HEK293 (cell line): ENCODE data around the gene AMZ2.

Source experiments
- BCL11A ChIP-seq: fragments of 450-650 bp; formaldehyde crosslinking; IDR thresholded peaks from 2 replicates; pipeline ENCODE4 v1.5.1; 2016; ENCODE audit warnings: low read depth, missing biosample characterization, missing genetic modification characterization
- HOXA7 ChIP-seq: sonication (generic); formaldehyde crosslinking; IDR thresholded peaks from 2 replicates; pipeline ENCODE4 v1.8.1; 2022; ENCODE audit warnings: missing genetic modification reagents, borderline replicate concordance
- KLF9 ChIP-seq: fragments of 450-650 bp; formaldehyde crosslinking; IDR thresholded peaks from 2 replicates; pipeline ENCODE4 v1.5.1; 2016; ENCODE audit warnings: missing biosample characterization, missing genetic modification characterization, low read depth
- OVOL3 ChIP-seq: fragments of 450-650 bp; formaldehyde crosslinking; IDR thresholded peaks from 2 replicates; pipeline ENCODE4 v1.5.1; 2016; ENCODE audit warnings: missing biosample characterization, missing genetic modification characterization
- SCRT2 ChIP-seq: fragments of 450-650 bp; formaldehyde crosslinking; IDR thresholded peaks from 2 replicates; pipeline ENCODE4 v1.5.1; 2016; ENCODE audit warnings: missing biosample characterization, missing genetic modification characterization
- ZBTB21 ChIP-seq: fragments of 450-650 bp; formaldehyde crosslinking; IDR thresholded peaks from 2 replicates; pipeline ENCODE4 v1.5.1; 2017; ENCODE audit warnings: missing biosample characterization, missing genetic modification characterization
- ZFP69B ChIP-seq: fragments of 450-650 bp; formaldehyde crosslinking; IDR thresholded peaks from 2 replicates; pipeline ENCODE4 v1.5.1; 2016; ENCODE audit warnings: missing biosample characterization, missing genetic modification characterization
- ZNF133 ChIP-seq: fragments of 450-650 bp; formaldehyde crosslinking; IDR thresholded peaks from 2 replicates; pipeline ENCODE4 v1.5.1; 2016; ENCODE audit warnings: missing biosample characterization, missing genetic modification characterization
- ZNF214 ChIP-seq: fragments of 450-650 bp; formaldehyde crosslinking; IDR thresholded peaks from 2 replicates; pipeline ENCODE4 v1.5.1; 2017; ENCODE audit warnings: missing biosample characterization, mild to moderate bottlenecking, missing genetic modification characterization, borderline replicate concordance
- ZNF221 ChIP-seq: fragments of 450-650 bp; formaldehyde crosslinking; IDR thresholded peaks from 2 replicates; pipeline ENCODE4 v1.5.1; 2017; ENCODE audit warnings: missing biosample characterization, missing genetic modification characterization, borderline replicate concordance
- ZNF239 ChIP-seq: fragments of 450-650 bp; formaldehyde crosslinking; IDR thresholded peaks from 2 replicates; pipeline ENCODE4 v1.5.1; 2016; ENCODE audit warnings: missing biosample characterization, missing genetic modification characterization
- ZNF274 ChIP-seq, 2 experiments: fragments of 200-500 bp in 1 of 2; fragments of 450-650 bp in 1 of 2; sonication (Bioruptor generic) in 1 of 2; formaldehyde crosslinking in 1 of 2; IDR thresholded peaks; 2 replicates each; pipeline versions ENCODE4 v1.5.1 to v1.6.1; 2014 to 2016; ENCODE audit warnings: borderline replicate concordance in 1 of 2, inconsistent platforms in 1 of 2, low read length in 1 of 2, missing biosample characterization in 1 of 2, missing genetic modification characterization in 1 of 2
- ZNF302 ChIP-seq: fragments of 450-650 bp; formaldehyde crosslinking; IDR thresholded peaks from 2 replicates; pipeline ENCODE4 v1.5.1; 2016; ENCODE audit warnings: missing biosample characterization, missing genetic modification characterization, low read depth
- ZNF426 ChIP-seq: fragments of 450-650 bp; formaldehyde crosslinking; IDR thresholded peaks from 2 replicates; pipeline ENCODE4 v1.5.1; 2017; ENCODE audit warnings: missing biosample characterization, missing genetic modification characterization, mild to moderate bottlenecking, inconsistent platforms, moderate library complexity
- ZNF433 ChIP-seq: fragments of 450-650 bp; formaldehyde crosslinking; IDR thresholded peaks from 2 replicates; pipeline ENCODE4 v1.5.1; 2016; ENCODE audit warnings: missing biosample characterization, missing genetic modification characterization, low read depth
- ZNF521 ChIP-seq: fragments of 450-650 bp; formaldehyde crosslinking; IDR thresholded peaks from 2 replicates; pipeline ENCODE4 v1.5.1; 2017; ENCODE audit warnings: missing biosample characterization, mild to moderate bottlenecking, missing genetic modification characterization
- ZNF600 ChIP-seq: fragments of 450-650 bp; formaldehyde crosslinking; IDR thresholded peaks from 2 replicates; pipeline ENCODE4 v1.5.1; 2016; ENCODE audit warnings: missing biosample characterization, missing genetic modification characterization
- ZNF654 ChIP-seq: fragments of 450-650 bp; formaldehyde crosslinking; IDR thresholded peaks from 2 replicates; pipeline ENCODE4 v1.5.1; 2016; ENCODE audit warnings: low read depth, missing biosample characterization, missing genetic modification characterization
- ZNF677 ChIP-seq: fragments of 450-650 bp; IDR thresholded peaks from 2 replicates; pipeline ENCODE4 v1.5.0; 2018; ENCODE audit warnings: missing biosample characterization, mild to moderate bottlenecking, missing genetic modification characterization, moderate library complexity
- TF ChIP-seq, protein P1 (sequence below): fragments of 450-650 bp; formaldehyde crosslinking; IDR thresholded peaks from 2 replicates; pipeline ENCODE4 v1.5.1; 2016; ENCODE audit warnings: missing biosample characterization, missing genetic modification characterization
- TF ChIP-seq, protein P2 (sequence below): fragments of 450-650 bp; formaldehyde crosslinking; IDR thresholded peaks from 2 replicates; pipeline ENCODE4 v1.5.1; 2017; ENCODE audit warnings: missing biosample characterization, missing genetic modification characterization
- TF ChIP-seq, protein P3 (sequence below): fragments of 450-650 bp; formaldehyde crosslinking; IDR thresholded peaks from 2 replicates; pipeline ENCODE4 v1.5.1; 2016; ENCODE audit warnings: missing biosample characterization, missing genetic modification characterization
- TF ChIP-seq, protein P4 (sequence below): fragments of 450-650 bp; formaldehyde crosslinking; IDR thresholded peaks from 2 replicates; pipeline ENCODE4 v1.5.1; 2016; ENCODE audit warnings: missing biosample characterization, missing genetic modification characterization
- TF ChIP-seq, protein P5 (sequence below): fragments of 450-650 bp; formaldehyde crosslinking; IDR thresholded peaks from 2 replicates; pipeline ENCODE4 v1.5.1; 2016; ENCODE audit warnings: missing biosample characterization, missing genetic modification characterization

Gene AMZ2

DNA sequence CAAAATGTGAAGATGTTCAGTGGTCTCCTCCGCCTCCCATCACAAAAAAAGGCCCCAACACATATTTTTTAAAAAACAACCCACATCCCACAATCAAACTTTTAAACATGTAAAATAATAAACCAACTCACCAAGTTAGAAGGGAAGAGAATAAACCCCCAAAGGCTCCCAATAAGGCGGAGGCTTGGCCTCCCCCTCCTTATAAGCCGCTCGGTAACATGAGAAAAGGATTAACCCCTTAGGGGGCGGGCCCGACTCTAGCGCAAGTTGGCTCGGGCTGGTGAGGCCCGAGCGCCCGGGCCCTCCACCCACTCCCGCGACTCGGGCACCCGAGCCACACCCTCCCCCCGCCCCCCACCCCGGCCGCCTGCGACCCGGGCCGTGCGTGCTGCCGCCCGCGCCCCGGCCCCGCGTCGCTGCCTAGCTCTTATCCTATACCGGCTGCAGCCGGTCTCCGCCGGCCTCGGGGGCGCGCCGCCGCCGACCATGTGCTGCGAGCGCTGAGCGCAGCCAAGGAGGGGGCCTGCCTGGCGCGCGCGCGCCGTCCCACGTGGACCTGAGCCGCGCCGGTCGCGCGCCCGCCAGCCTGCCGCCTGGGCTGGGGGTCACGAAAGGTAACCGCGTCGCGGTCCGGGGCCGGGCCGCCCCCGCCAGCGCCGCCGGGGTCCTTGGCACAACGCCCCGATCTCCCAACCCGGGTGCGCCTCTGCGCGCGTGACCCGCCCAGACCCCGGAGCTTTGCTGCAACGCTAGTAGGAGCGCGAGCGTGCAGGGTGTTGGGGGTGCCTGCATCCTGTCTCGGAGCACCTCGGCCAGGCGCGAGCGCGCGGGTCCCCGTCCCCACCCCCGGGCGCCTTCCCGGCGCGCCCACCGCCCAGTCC is 43.4 kb downstream of the AMZ2 start, which contains the start of the genes ARSG and SLC16A6 (continued):
- TF ChIP-seq ZNF239 (tag by site-specific recombination) (peak; percentile 96), BCL11A (no peak), ZNF302 (tag by site-specific recombination) (no peak), ZNF426 (tag by site-specific recombination) (no peak), SCRT2 (tag by site-specific recombination) (no peak), ZNF274 (IDR thresholded peaks at IDR 0.05; ENCODE audit: low read length) (no peak), ZNF274 (tag by site-specific recombination; IDR thresholded peaks at IDR 0.05; ENCODE audit: borderline replicate concordance) (no peak), OVOL3 (no peak), ZNF600 (tag by site-specific recombination) (no peak; the same call in 1 of the 2 replicates), ZNF521 (tag by site-specific recombination) (no peak), ZNF433 (tag by site-specific recombination) (no peak), ZFP69B (tag by site-specific recombination) (no peak), KLF9 (tag by site-specific recombination) (peak; percentile 53; the same call in 1 of the 2 replicates), ZNF677 (tag by site-specific recombination) (no peak), ZNF133 (no peak), ZNF214 (tag by site-specific recombination) (no peak), ZNF221 (tag by site-specific recombination) (no peak), ZNF654 (no peak), ZBTB21 (tag by site-specific recombination) (peak; percentile 33; the same call in 1 of the 2 replicates), HOXA7 (CRISPR knock-in tag) (no peak)
- TF ChIP-seq, protein P1, sequence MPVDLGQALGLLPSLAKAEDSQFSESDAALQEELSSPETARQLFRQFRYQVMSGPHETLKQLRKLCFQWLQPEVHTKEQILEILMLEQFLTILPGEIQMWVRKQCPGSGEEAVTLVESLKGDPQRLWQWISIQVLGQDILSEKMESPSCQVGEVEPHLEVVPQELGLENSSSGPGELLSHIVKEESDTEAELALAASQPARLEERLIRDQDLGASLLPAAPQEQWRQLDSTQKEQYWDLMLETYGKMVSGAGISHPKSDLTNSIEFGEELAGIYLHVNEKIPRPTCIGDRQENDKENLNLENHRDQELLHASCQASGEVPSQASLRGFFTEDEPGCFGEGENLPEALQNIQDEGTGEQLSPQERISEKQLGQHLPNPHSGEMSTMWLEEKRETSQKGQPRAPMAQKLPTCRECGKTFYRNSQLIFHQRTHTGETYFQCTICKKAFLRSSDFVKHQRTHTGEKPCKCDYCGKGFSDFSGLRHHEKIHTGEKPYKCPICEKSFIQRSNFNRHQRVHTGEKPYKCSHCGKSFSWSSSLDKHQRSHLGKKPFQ (tag by site-specific recombination), result no peak
- TF ChIP-seq, protein P2, sequence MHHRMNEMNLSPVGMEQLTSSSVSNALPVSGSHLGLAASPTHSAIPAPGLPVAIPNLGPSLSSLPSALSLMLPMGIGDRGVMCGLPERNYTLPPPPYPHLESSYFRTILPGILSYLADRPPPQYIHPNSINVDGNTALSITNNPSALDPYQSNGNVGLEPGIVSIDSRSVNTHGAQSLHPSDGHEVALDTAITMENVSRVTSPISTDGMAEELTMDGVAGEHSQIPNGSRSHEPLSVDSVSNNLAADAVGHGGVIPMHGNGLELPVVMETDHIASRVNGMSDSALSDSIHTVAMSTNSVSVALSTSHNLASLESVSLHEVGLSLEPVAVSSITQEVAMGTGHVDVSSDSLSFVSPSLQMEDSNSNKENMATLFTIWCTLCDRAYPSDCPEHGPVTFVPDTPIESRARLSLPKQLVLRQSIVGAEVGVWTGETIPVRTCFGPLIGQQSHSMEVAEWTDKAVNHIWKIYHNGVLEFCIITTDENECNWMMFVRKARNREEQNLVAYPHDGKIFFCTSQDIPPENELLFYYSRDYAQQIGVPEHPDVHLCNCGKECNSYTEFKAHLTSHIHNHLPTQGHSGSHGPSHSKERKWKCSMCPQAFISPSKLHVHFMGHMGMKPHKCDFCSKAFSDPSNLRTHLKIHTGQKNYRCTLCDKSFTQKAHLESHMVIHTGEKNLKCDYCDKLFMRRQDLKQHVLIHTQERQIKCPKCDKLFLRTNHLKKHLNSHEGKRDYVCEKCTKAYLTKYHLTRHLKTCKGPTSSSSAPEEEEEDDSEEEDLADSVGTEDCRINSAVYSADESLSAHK (tag by site-specific recombination), result no peak
- TF ChIP-seq, protein P3, sequence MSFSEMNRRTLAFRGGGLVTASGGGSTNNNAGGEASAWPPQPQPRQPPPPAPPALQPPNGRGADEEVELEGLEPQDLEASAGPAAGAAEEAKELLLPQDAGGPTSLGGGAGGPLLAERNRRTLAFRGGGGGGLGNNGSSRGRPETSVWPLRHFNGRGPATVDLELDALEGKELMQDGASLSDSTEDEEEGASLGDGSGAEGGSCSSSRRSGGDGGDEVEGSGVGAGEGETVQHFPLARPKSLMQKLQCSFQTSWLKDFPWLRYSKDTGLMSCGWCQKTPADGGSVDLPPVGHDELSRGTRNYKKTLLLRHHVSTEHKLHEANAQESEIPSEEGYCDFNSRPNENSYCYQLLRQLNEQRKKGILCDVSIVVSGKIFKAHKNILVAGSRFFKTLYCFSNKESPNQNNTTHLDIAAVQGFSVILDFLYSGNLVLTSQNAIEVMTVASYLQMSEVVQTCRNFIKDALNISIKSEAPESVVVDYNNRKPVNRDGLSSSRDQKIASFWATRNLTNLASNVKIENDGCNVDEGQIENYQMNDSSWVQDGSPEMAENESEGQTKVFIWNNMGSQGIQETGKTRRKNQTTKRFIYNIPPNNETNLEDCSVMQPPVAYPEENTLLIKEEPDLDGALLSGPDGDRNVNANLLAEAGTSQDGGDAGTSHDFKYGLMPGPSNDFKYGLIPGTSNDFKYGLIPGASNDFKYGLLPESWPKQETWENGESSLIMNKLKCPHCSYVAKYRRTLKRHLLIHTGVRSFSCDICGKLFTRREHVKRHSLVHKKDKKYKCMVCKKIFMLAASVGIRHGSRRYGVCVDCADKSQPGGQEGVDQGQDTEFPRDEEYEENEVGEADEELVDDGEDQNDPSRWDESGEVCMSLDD, result no peak
- TF ChIP-seq, protein P4, sequence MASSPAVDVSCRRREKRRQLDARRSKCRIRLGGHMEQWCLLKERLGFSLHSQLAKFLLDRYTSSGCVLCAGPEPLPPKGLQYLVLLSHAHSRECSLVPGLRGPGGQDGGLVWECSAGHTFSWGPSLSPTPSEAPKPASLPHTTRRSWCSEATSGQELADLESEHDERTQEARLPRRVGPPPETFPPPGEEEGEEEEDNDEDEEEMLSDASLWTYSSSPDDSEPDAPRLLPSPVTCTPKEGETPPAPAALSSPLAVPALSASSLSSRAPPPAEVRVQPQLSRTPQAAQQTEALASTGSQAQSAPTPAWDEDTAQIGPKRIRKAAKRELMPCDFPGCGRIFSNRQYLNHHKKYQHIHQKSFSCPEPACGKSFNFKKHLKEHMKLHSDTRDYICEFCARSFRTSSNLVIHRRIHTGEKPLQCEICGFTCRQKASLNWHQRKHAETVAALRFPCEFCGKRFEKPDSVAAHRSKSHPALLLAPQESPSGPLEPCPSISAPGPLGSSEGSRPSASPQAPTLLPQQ (tag by site-specific recombination), result no peak
- TF ChIP-seq, protein P5, sequence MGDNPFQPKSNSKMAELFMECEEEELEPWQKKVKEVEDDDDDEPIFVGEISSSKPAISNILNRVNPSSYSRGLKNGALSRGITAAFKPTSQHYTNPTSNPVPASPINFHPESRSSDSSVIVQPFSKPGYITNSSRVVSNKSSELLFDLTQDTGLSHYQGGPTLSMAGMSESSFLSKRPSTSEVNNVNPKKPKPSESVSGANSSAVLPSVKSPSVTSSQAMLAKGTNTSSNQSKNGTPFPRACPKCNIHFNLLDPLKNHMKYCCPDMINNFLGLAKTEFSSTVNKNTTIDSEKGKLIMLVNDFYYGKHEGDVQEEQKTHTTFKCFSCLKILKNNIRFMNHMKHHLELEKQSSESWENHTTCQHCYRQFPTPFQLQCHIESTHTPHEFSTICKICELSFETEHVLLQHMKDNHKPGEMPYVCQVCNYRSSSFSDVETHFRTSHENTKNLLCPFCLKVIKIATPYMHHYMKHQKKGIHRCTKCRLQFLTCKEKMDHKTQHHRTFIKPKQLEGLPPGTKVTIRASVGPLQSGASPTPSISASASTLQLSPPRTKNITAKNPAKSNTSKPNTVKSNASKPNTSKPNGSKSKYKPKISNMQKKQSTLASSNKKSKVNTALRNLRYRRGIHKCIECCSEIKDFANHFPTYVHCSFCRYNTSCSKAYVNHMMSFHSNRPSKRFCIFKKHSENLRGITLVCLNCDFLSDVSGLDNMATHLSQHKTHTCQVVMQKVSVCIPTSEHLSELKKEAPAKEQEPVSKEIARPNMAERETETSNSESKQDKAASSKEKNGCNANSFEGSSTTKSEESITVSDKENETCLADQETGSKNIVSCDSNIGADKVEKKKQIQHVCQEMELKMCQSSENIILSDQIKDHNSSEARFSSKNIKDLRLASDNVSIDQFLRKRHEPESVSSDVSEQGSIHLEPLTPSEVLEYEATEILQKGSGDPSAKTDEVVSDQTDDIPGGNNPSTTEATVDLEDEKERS (tag by site-specific recombination), result no peak
